Sigmoid colon (tissue), 4 donors: Measurements from ENCODE around the gene YIPF2.
"Not testable (repeated sequence)": the region's sequence is repeated elsewhere in the genome, so short reads cannot be mapped to it uniquely, and the experiment has no call there.

Experiments used
- POLR2AphosphoS5 ChIP-seq, 4 donors: sonication (generic); formaldehyde crosslinking; IDR thresholded peaks; one replicate each; pipeline ENCODE4 v1.6.1; 2017; ENCODE audit warnings: antibody characterized with exemption in 4 of 4
- TF ChIP-seq, protein P1 (sequence below), 4 experiments: fragments of 450-650 bp in 3 of 4; fragments of 200-600 bp in 1 of 4; IDR thresholded peaks; one replicate each; pipeline ENCODE4 v1.5.1; 2016 to 2019; ENCODE audit warnings: antibody characterized with exemption in 4 of 4, mild to moderate bottlenecking in 3 of 4, moderate library complexity in 2 of 4

DNA sequence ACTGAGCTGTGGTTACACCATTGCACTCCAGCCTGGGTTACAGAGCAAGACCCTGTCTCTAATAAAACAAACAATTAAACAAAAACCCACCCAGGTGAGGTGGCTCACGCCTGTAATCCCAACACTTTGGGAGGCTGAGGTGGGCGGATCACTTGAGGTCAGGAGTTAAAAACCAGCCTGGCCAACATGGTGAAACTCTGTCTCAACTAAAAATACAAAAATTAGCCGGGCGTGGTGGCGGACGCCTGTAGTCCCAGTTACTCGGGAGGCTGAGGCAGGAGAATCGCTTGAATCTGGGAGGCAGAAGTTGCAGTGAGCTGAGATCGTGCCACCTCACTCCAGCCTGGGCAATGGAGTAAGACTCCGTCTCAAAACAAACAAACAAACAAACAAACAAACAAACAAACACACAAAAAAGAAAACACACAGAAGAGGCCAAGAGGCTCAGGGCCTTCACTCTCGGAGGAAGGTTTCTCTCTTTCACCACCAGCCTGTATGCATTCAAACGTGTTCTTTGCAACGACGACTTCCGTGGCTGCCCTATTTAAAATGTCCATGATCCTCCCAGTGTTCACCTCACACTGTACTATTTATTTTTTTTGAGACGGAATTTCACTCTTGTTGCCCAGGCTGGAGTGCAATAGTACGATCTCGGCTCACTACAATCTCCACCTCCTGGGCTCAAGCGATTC lies 31.0 kb upstream of the YIPF2 start:
- TF ChIP-seq, protein P1, sequence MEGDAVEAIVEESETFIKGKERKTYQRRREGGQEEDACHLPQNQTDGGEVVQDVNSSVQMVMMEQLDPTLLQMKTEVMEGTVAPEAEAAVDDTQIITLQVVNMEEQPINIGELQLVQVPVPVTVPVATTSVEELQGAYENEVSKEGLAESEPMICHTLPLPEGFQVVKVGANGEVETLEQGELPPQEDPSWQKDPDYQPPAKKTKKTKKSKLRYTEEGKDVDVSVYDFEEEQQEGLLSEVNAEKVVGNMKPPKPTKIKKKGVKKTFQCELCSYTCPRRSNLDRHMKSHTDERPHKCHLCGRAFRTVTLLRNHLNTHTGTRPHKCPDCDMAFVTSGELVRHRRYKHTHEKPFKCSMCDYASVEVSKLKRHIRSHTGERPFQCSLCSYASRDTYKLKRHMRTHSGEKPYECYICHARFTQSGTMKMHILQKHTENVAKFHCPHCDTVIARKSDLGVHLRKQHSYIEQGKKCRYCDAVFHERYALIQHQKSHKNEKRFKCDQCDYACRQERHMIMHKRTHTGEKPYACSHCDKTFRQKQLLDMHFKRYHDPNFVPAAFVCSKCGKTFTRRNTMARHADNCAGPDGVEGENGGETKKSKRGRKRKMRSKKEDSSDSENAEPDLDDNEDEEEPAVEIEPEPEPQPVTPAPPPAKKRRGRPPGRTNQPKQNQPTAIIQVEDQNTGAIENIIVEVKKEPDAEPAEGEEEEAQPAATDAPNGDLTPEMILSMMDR (IDR thresholded peaks at IDR 0.05) = not testable (repeated sequence)
- TF ChIP-seq POLR2AphosphoS5 (IDR thresholded peaks at IDR 0.05) = not testable (repeated sequence)
